ENCODE data around the gene GRIA1. TPM values are rescaled to one million over a fixed set of nuclear protein-coding genes. Genes with fewer than 3 reads are reported as not detected.

The GRIA1 gene
- total RNA-seq, 2 experiments from 2014 or later, result not detected

GRCh38 chr5:153613144-153613543 is 122.7 kb downstream of the GRIA1 start:
- no peak overlapping the region for H3K4me3 Mint-ChIP-seq

GRCh38 chr5:153613672-153614071 is 123.2 kb downstream of the GRIA1 start:
- ChIA-PET POLR2A (no interaction called here), CTCF (no interaction called here)
- Mint-ChIP-seq H3K27ac (no peak overlapping the region), H3K36me3 (ENCODE audit: low read depth) (no peaks in the 10 kb centered on the region), H3K4me1 (no peaks in the 10 kb centered on the region), H3K4me3 (no peak overlapping the region), H3K9me3 (no peaks in the 10 kb centered on the region), H3K27me3 (no peaks in the 10 kb centered on the region)
- no peak for DNase-seq

More at GRCh38 chr5:153613144-153613543, 122.7 kb downstream of the GRIA1 start:
- no peaks in the 10 kb centered on the region for H3K36me3 Mint-ChIP-seq (ENCODE audit: low read depth)
- no peaks in the 10 kb centered on the region for H3K27me3 Mint-ChIP-seq
- DNase-seq, result no peak
- CTCF ChIA-PET, result no interaction called here
- no peak overlapping the region for H3K27ac Mint-ChIP-seq
- POLR2A ChIA-PET, result no interaction called here
- H3K9me3 Mint-ChIP-seq, result no peaks in the 10 kb centered on the region
- no peaks in the 10 kb centered on the region for H3K4me1 Mint-ChIP-seq

- no peak for DNase-seq
- ChIA-PET POLR2A (no interaction called here), CTCF (no interaction called here)
- H3K36me3 Mint-ChIP-seq (ENCODE audit: low read depth), result no peaks in the 10 kb centered on the region
- H3K4me3 Mint-ChIP-seq, result no peak overlapping the region
- no peak overlapping the region for H3K27ac Mint-ChIP-seq
- H3K27me3 Mint-ChIP-seq, result no peaks in the 10 kb centered on the region
- no peaks in the 10 kb centered on the region for H3K4me1 Mint-ChIP-seq
- H3K9me3 Mint-ChIP-seq, result no peaks in the 10 kb centered on the region
Measured at GRCh38 chr5:153617190-153617589, 126.7 kb downstream of the GRIA1 start.

DNA sequence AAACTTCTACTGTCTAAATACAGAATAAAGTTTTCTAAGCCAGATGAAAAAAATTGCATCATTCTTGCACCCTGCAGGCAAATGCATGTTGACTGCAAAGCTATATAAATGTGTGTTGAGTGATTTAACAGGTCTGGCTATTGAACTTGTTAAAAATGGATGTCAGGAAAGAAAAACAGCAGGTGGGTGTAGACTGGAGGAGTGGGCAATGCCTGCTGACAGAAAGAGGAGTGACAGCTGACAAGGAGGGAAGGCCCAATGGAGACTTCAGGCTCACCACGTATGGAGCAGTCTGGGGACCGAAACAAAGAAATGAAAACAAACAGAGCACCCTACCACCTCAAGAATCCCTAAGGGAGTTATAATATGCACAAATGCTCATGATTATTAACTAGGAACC is 127.8 kb downstream of the GRIA1 start:
- Mint-ChIP-seq H3K27me3 (no peaks in the 10 kb centered on the region), H3K36me3 (ENCODE audit: low read depth) (no peaks in the 10 kb centered on the region), H3K4me1 (no peaks in the 10 kb centered on the region), H3K4me3 (no peak overlapping the region), H3K27ac (no peak overlapping the region), H3K9me3 (no peaks in the 10 kb centered on the region)
- CTCF ChIA-PET, result no interaction called here
- no peak for DNase-seq
- POLR2A ChIA-PET, result no interaction called here

DNA sequence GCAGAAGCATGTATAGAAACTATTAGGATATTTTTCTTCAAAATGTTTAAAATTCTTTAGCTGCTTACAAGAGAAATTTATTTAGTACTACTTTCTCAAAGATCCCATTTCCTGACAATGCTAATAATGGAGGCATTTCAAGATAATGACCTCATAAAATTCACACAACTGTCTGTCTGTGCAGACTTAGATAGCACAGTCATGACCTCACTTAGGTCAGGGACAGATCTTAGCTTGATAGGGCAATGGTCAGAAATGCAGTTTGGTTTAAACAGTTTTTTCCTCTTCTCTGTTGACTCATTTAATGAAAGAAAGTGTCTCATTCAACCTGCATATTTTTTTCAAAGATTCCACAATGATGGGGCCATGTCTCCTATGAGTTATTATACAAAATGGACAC is 128.4 kb downstream of the GRIA1 start:
- H3K27ac Mint-ChIP-seq, result no peak overlapping the region
- DNase-seq, result no peak
- POLR2A ChIA-PET, result no interaction called here
- no peaks in the 10 kb centered on the region for H3K4me1 Mint-ChIP-seq
- CTCF ChIA-PET, result no interaction called here
- H3K9me3 Mint-ChIP-seq, result no peaks in the 10 kb centered on the region
- H3K27me3 Mint-ChIP-seq, result no peaks in the 10 kb centered on the region
- no peak overlapping the region for H3K4me3 Mint-ChIP-seq
- H3K36me3 Mint-ChIP-seq (ENCODE audit: low read depth), result no peaks in the 10 kb centered on the region

DNA sequence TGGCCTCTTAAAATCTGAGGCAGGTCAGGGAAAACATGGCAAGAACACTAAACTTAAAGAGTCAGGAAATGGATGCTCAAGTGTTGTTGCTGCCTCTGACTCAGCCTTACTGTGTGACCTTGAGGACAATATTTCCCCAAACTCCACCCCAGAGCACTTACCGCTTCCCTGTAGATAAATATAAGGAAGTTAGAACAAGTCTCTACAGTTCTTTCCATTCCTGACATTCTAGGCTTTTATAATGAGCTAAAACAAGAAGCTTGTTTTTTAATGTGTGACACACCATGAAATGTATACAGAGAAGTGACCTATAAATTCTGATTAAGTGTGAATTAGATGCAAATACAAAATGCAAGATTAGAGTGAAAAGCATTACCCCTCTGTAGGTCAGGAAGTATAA is 129.3 kb downstream of the GRIA1 start:
- ChIA-PET CTCF (no interaction called here), POLR2A (no interaction called here)
- Mint-ChIP-seq H3K9me3 (no peaks in the 10 kb centered on the region), H3K4me1 (no peaks in the 10 kb centered on the region), H3K27me3 (no peaks in the 10 kb centered on the region), H3K27ac (no peak overlapping the region), H3K36me3 (ENCODE audit: low read depth) (no peaks in the 10 kb centered on the region), H3K4me3 (no peak overlapping the region)
- no peak for DNase-seq

DNA sequence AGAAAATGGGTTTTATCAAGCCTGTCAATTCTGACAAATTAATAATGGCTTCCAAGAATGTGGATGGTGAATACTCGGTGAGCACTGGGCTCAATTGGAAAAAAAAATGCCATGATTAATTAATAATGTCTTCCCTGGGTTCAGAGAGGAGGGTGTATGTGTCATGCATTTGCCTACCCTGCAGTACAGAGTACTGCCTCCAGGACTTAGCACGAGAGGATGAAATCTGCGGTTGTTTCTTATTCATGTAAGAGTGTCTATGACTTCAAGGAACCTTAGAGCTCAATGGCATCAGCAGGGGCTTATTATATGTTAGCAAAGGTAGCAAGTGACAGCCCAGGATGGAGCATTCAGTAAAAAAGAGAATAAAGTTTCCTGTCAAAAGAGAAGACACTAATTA is 132.7 kb downstream of the GRIA1 start:
- no peak overlapping the region for H3K27ac Mint-ChIP-seq
- no peaks in the 10 kb centered on the region for H3K36me3 Mint-ChIP-seq (ENCODE audit: low read depth)
- no peak overlapping the region for H3K4me3 Mint-ChIP-seq
- ChIA-PET POLR2A (no interaction called here), CTCF (no interaction called here)
- no peak for DNase-seq
- no peaks in the 10 kb centered on the region for H3K27me3 Mint-ChIP-seq
- H3K9me3 Mint-ChIP-seq, result no peaks in the 10 kb centered on the region
- H3K4me1 Mint-ChIP-seq, result no peaks in the 10 kb centered on the region

- CTCF ChIA-PET, result no interaction called here
Measured at GRCh38 chr5:153623751-153624450, 133.4 kb downstream of the GRIA1 start.

DNA sequence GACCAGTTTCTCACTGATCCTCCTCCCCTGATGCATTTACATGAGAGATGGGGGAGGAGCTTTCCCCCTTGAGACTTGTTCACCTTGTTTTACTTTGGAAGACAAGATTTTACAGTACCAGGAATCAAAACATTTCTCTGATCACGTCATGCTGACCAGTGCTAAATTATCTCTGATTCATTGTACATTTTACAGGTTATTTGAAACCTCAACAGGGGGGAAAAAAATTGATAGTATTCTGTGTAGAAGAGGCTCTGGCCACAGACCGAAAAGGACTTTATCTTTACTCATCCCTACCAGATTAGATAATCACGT is 133.9 kb downstream of the GRIA1 start:
- H3K9me3 Mint-ChIP-seq, result no peaks in the 10 kb centered on the region
- POLR2A ChIA-PET, result no interaction called here
- no peak for DNase-seq
- no peaks in the 10 kb centered on the region for H3K4me1 Mint-ChIP-seq
- no peaks in the 10 kb centered on the region for H3K27me3 Mint-ChIP-seq
- CTCF ChIA-PET, result no interaction called here
- H3K4me3 Mint-ChIP-seq, result no peak overlapping the region
- no peaks in the 10 kb centered on the region for H3K36me3 Mint-ChIP-seq (ENCODE audit: low read depth)
- H3K27ac Mint-ChIP-seq, result no peak overlapping the region

More at GRCh38 chr5:153623751-153624450, 133.4 kb downstream of the GRIA1 start:
- H3K4me1 Mint-ChIP-seq, result no peaks in the 10 kb centered on the region
- no peaks in the 10 kb centered on the region for H3K9me3 Mint-ChIP-seq
- H3K4me3 Mint-ChIP-seq, result no peak overlapping the region
- no peaks in the 10 kb centered on the region for H3K36me3 Mint-ChIP-seq (ENCODE audit: low read depth)
- no peak overlapping the region for H3K27ac Mint-ChIP-seq
- DNase-seq, result no peak
- no peaks in the 10 kb centered on the region for H3K27me3 Mint-ChIP-seq
- POLR2A ChIA-PET, result no interaction called here

DNA sequence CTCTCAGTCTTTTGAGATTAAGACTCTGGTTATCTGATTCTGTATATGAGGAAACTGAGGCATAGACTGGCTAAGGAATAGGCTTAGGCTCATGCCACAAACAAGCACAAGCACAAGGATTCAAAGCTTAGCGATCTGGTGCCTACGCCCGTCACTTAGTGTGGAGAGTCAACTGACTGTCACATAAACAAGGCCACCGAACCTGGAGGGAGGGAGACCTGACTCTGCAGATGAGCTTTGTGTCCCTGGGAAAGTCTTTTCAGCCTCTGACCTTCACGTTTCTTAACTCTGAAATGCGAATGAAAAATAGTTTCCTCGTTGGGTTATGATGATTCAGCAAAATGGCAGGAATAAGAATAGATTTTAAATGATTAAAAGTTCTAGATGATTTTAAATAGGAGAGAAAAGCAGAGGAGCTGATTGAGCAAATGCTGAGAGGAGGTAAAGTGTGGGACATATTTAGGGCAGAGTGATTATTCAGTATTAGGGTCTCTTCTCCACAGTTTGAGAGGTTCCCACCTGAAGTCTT is 135.4 kb downstream of the GRIA1 start:
- no peak for DNase-seq
- H3K27me3 Mint-ChIP-seq, result no peaks in the 10 kb centered on the region
- H3K4me1 Mint-ChIP-seq, result no peaks in the 10 kb centered on the region
- no peak overlapping the region for H3K27ac Mint-ChIP-seq
- ChIA-PET CTCF (no interaction called here), POLR2A (no interaction called here)
- H3K36me3 Mint-ChIP-seq (ENCODE audit: low read depth), result no peaks in the 10 kb centered on the region
- H3K4me3 Mint-ChIP-seq, result no peak overlapping the region
- H3K9me3 Mint-ChIP-seq, result no peaks in the 10 kb centered on the region

GRCh38 chr5:153626836-153627235 is 136.4 kb downstream of the GRIA1 start:
- ChIA-PET POLR2A (no interaction called here), CTCF (no interaction called here)
- H3K9me3 Mint-ChIP-seq, result no peaks in the 10 kb centered on the region
- no peak overlapping the region for H3K27ac Mint-ChIP-seq
- no peak overlapping the region for H3K4me3 Mint-ChIP-seq
- no peak for DNase-seq
- no peaks in the 10 kb centered on the region for H3K36me3 Mint-ChIP-seq (ENCODE audit: low read depth)
- H3K27me3 Mint-ChIP-seq, result no peaks in the 10 kb centered on the region
- H3K4me1 Mint-ChIP-seq, result no peaks in the 10 kb centered on the region

- POLR2A ChIA-PET, result no interaction called here
- Mint-ChIP-seq H3K36me3 (ENCODE audit: low read depth) (no peaks in the 10 kb centered on the region), H3K9me3 (no peaks in the 10 kb centered on the region), H3K27ac (no peak overlapping the region), H3K4me3 (no peak overlapping the region), H3K27me3 (no peaks in the 10 kb centered on the region), H3K4me1 (no peaks in the 10 kb centered on the region)
- DNase-seq, result no peak
- CTCF ChIA-PET, result no interaction called here
Measured at GRCh38 chr5:153629027-153629895, 138.8 kb downstream of the GRIA1 start.

DNA sequence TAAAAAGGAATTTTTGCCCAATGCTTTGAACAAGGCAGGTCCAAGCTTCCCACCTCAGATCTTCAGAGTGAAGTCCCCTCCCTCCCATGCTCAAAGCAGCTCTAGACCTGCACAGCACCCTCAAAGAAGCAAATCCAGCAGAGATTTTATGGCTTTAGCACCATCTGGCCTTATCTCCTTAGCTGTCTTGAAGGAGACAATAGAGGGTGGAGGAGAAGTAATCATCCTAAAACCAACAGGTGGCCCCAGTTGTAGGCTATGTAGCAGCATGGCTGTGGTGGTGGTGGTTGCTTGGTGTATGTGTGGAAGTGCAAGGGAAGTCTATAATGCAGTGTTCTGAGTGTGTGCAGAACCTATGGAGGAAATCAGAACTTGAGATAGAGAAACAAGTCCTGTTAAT is 140.1 kb downstream of the GRIA1 start:
- H3K36me3 Mint-ChIP-seq (ENCODE audit: low read depth), result no peaks in the 10 kb centered on the region
- no peaks in the 10 kb centered on the region for H3K9me3 Mint-ChIP-seq
- POLR2A ChIA-PET, result no interaction called here
- DNase-seq, result no peak
- CTCF ChIA-PET, result no interaction called here
- H3K27me3 Mint-ChIP-seq, result no peaks in the 10 kb centered on the region
- H3K4me1 Mint-ChIP-seq, result no peaks in the 10 kb centered on the region
- no peak overlapping the region for H3K4me3 Mint-ChIP-seq
- H3K27ac Mint-ChIP-seq, result no peak overlapping the region

Measured in activated CD4-positive, alpha-beta T cell treated with anti-CD3 and anti-CD28 coated beads, Interleukin-2, amount 10 ng/mL, durations not matched to agents 7 days and 5 days (primary cell).